ENCODE results near the gene RABGAP1L. TPM values are rescaled to one million over a fixed set of nuclear protein-coding genes. Genes with fewer than 3 reads are reported as not detected.
"Not testable (repeated sequence)": the region's sequence is repeated elsewhere in the genome, so short reads cannot be mapped to it uniquely, and the experiment has no call there.

Gene RABGAP1L
- total RNA-seq, 1 donor from 2014 or later, result 80.6 TPM

- no peaks in the 10 kb centered on the region for H3K4me1 ChIP-seq
- ATAC-seq (no peak), DNase-seq (no peak)
- intact Hi-C loops (cut with DNase I), result no loop called here
- H3K9me3 ChIP-seq, result no peaks in the 10 kb centered on the region
- no peaks in the 10 kb centered on the region for H3K36me3 ChIP-seq
- no peak overlapping the region for H3K4me3 ChIP-seq
- H3K27me3 ChIP-seq, result no peaks in the 10 kb centered on the region
- H3K27ac ChIP-seq, result no peak overlapping the region
- no peak for TF ChIP-seq CTCF (IDR thresholded peaks at IDR 0.05)
Observed at GRCh38 chr1:174469687-174470086, 310.4 kb downstream of the RABGAP1L start.

GRCh38 chr1:174479281-174479680 is 320.0 kb downstream of the RABGAP1L start:
- H3K4me3 ChIP-seq, result no peak overlapping the region
- H3K4me1 ChIP-seq, result no peaks in the 10 kb centered on the region
- TF ChIP-seq CTCF (IDR thresholded peaks at IDR 0.05), result no peak
- intact Hi-C loops (cut with DNase I), result no loop called here
- no peaks in the 10 kb centered on the region for H3K9me3 ChIP-seq
- ATAC-seq (no peak), DNase-seq (no peak)
- no peaks in the 10 kb centered on the region for H3K27me3 ChIP-seq
- no peaks in the 10 kb centered on the region for H3K36me3 ChIP-seq
- no peak overlapping the region for H3K27ac ChIP-seq

- H3K36me3 ChIP-seq, result no peaks in the 10 kb centered on the region
- intact Hi-C loops (cut with DNase I), result no loop called here
- H3K27ac ChIP-seq, result no peak overlapping the region
- no peak overlapping the region for H3K4me3 ChIP-seq
- H3K9me3 ChIP-seq, result no peaks in the 10 kb centered on the region
- ATAC-seq, result no peak
- TF ChIP-seq CTCF (IDR thresholded peaks at IDR 0.05), result no peak
- DNase-seq, result no peak
- no peaks in the 10 kb centered on the region for H3K4me1 ChIP-seq
- no peaks in the 10 kb centered on the region for H3K27me3 ChIP-seq
Observed at GRCh38 chr1:174480324-174480723, 321.0 kb downstream of the RABGAP1L start.

- ATAC-seq, result no peak
- Histone ChIP-seq H3K27me3 (no peaks in the 10 kb centered on the region), H3K27ac (no peak overlapping the region), H3K36me3 (no peaks in the 10 kb centered on the region), H3K4me3 (no peak overlapping the region), H3K9me3 (no peaks in the 10 kb centered on the region), H3K4me1 (no peaks in the 10 kb centered on the region)
- intact Hi-C loops (cut with DNase I), result no loop called here
- no peak for TF ChIP-seq CTCF (IDR thresholded peaks at IDR 0.05)
- no peak for DNase-seq
Observed at GRCh38 chr1:174491606-174492005, 332.3 kb downstream of the RABGAP1L start.

- no peaks in the 10 kb centered on the region for H3K36me3 ChIP-seq
- H3K27me3 ChIP-seq, result no peaks in the 10 kb centered on the region
- H3K4me1 ChIP-seq, result peaks cover 4% of the 10 kb centered on the region
- no peak overlapping the region for H3K4me3 ChIP-seq
- no peak for DNase-seq
- H3K27ac ChIP-seq, result no peak overlapping the region
- TF ChIP-seq CTCF (IDR thresholded peaks at IDR 0.05), result no peak
- intact Hi-C loops (cut with DNase I), result no loop called here
- ATAC-seq, result no peak
- H3K9me3 ChIP-seq, result no peaks in the 10 kb centered on the region
Observed at GRCh38 chr1:174497478-174497877, 338.2 kb downstream of the RABGAP1L start.

- H3K27me3 ChIP-seq; H3K36me3 ChIP-seq; intact Hi-C loops (cut with DNase I); H3K4me1 ChIP-seq; H3K4me3 ChIP-seq; H3K9me3 ChIP-seq; DNase-seq; H3K27ac ChIP-seq; ATAC-seq: not testable (repeated sequence)
Observed at GRCh38 chr1:174516755-174517154, 357.4 kb downstream of the RABGAP1L start.
